WTC11 (cell line): ENCODE data around the gene DMRTB1. TPM values are rescaled to one million over a fixed set of nuclear protein-coding genes. Genes with fewer than 3 reads are reported as not detected.

Experiments
- ATAC-seq: fragments of 200-7000 bp; cut with Tn5 transposase; 2 replicates; pipeline ENCODE4 v1.10.0; 2021; ENCODE audit warnings: mild to moderate bottlenecking, moderate library complexity
- CTCF ChIA-PET: fragments of 300-600 bp; sonication (Branson Sonifier 250); formaldehyde crosslinking; loops from one replicate; lab custom pipeline; 2021; ENCODE audit warnings: antibody characterized with exemption; lab: Charles Lee
- POLR2A ChIA-PET: fragments of 350-600 bp; sonication (Branson Sonifier 250); formaldehyde crosslinking; loops from one replicate; lab custom pipeline; 2021; ENCODE audit warnings: antibody characterized with exemption; lab: Charles Lee
- DNase-seq: peaks from one replicate; pipeline ENCODE4 v3.0.0; 2021; ENCODE audit warnings: low spot score
- H3K27ac Mint-ChIP-seq: 2 replicates; pipeline ENCODE4 v1.8.0; 2021; ENCODE audit warnings: mixed read lengths
- H3K27me3 Mint-ChIP-seq: 2 replicates; pipeline ENCODE4 v1.8.0; 2021; ENCODE audit warnings: low read depth, mild to moderate bottlenecking, moderate library complexity, mixed read lengths
- H3K36me3 Mint-ChIP-seq: 2 replicates; pipeline ENCODE4 v1.8.0; 2021; ENCODE audit warnings: mixed read lengths
- H3K4me1 Mint-ChIP-seq: 2 replicates; pipeline ENCODE4 v1.8.0; 2022; ENCODE audit warnings: mixed read lengths
- H3K4me3 Mint-ChIP-seq: 2 replicates; pipeline ENCODE4 v1.8.0; 2021; ENCODE audit warnings: mild to moderate bottlenecking, moderate library complexity, mixed read lengths
- H3K9me3 Mint-ChIP-seq: 2 replicates; pipeline ENCODE4 v1.8.0; 2021; ENCODE audit warnings: mixed read lengths
- AR ChIP-seq: fragments of 250-450 bp; sonication (Bioruptor Pico); IDR thresholded peaks from 2 replicates; pipeline ENCODE4 v1.9.0; 2021; ENCODE audit warnings: mild to moderate bottlenecking
- ATF2 ChIP-seq: sonication (generic); formaldehyde crosslinking; IDR thresholded peaks from 2 replicates; pipeline ENCODE4 v1.8.1; 2022; ENCODE audit warnings: low read depth, missing genetic modification reagents, borderline replicate concordance
- CBFB ChIP-seq: sonication (generic); formaldehyde crosslinking; IDR thresholded peaks from 2 replicates; pipeline ENCODE4 v1.8.1; 2022; ENCODE audit warnings: mild to moderate bottlenecking, low read depth, missing genetic modification reagents
- CREM ChIP-seq: sonication (generic); formaldehyde crosslinking; IDR thresholded peaks from 2 replicates; pipeline ENCODE4 v1.8.1; 2022; ENCODE audit warnings: mild to moderate bottlenecking, missing genetic modification reagents, moderate library complexity
- ERG ChIP-seq: fragments of 250-450 bp; sonication (Bioruptor Pico); IDR thresholded peaks from 2 replicates; pipeline ENCODE4 v1.8.0; 2021; ENCODE audit warnings: mild to moderate bottlenecking
- ESRRA ChIP-seq: sonication (generic); formaldehyde crosslinking; IDR thresholded peaks from 2 replicates; pipeline ENCODE4 v1.8.1; 2022; ENCODE audit warnings: mild to moderate bottlenecking, missing genetic modification reagents, borderline replicate concordance
- FOXP4 ChIP-seq: sonication (generic); formaldehyde crosslinking; IDR thresholded peaks from 2 replicates; pipeline ENCODE4 v1.8.0; 2022; ENCODE audit warnings: mild to moderate bottlenecking, missing genetic modification reagents
- GABPB1 ChIP-seq: sonication (generic); formaldehyde crosslinking; IDR thresholded peaks from 2 replicates; pipeline ENCODE4 v1.8.1; 2023; ENCODE audit warnings: mild to moderate bottlenecking, missing genetic modification reagents
- GRHL2 ChIP-seq: fragments of 250-450 bp; sonication (Bioruptor Pico); IDR thresholded peaks from 2 replicates; pipeline ENCODE4 v1.8.0; 2022; ENCODE audit warnings: mild to moderate bottlenecking, moderate library complexity; ENCODE audit not compliant: insufficient replicate concordance, severe bottlenecking
- IRF2 ChIP-seq: sonication (generic); formaldehyde crosslinking; IDR thresholded peaks from 2 replicates; pipeline ENCODE4 v1.8.0; 2022; ENCODE audit warnings: low read depth, missing genetic modification reagents, borderline replicate concordance
- JAZF1 ChIP-seq: fragments of 250-450 bp; sonication (Bioruptor Pico); IDR thresholded peaks from 2 replicates; pipeline ENCODE4 v1.9.0; 2021; ENCODE audit warnings: moderate library complexity, mild to moderate bottlenecking, inconsistent platforms
- MAX ChIP-seq: sonication (generic); formaldehyde crosslinking; IDR thresholded peaks from 2 replicates; pipeline ENCODE4 v1.8.0; 2022; ENCODE audit warnings: mild to moderate bottlenecking, missing genetic modification reagents
- NFATC4 ChIP-seq: fragments of 250-450 bp; sonication (Bioruptor Pico); IDR thresholded peaks from 2 replicates; pipeline ENCODE4 v1.9.0; 2021; ENCODE audit warnings: mild to moderate bottlenecking
- PRDM15 ChIP-seq: sonication (generic); formaldehyde crosslinking; IDR thresholded peaks from 2 replicates; pipeline ENCODE4 v1.8.0; 2022; ENCODE audit warnings: missing genetic modification reagents
- SP1 ChIP-seq: sonication (generic); formaldehyde crosslinking; conservative IDR thresholded peaks from 2 replicates; pipeline ENCODE4 v1.8.1; 2022; ENCODE audit warnings: missing genetic modification reagents
- ZNF121 ChIP-seq: sonication (generic); formaldehyde crosslinking; IDR thresholded peaks from 2 replicates; pipeline ENCODE4 v1.8.0; 2023; ENCODE audit warnings: missing genetic modification reagents
- total RNA-seq: library from RNA; stranded (reverse); gene quantifications from 3 replicates; pipeline ENCODE4 v1.2.3, GENCODE V29; 2021

The DMRTB1 gene
- total RNA-seq, 1 experiment from 2014 or later = 0.17 TPM

GRCh38 chr1:53501065-53502005, 42.1 kb downstream of the DMRTB1 start:
- ChIA-PET CTCF (interaction anchor here (1.4 to 4.3 kb wide), 3 partner anchors 15 to 93 kb away, joined by 3 to 22 read pairs (median 6); no protein-coding TSS in a partner anchor), POLR2A (no interaction called here)
- Mint-ChIP-seq H3K9me3 (no peaks in the 10 kb centered on the region), H3K27ac (no peak overlapping the region), H3K27me3 (no peaks in the 10 kb centered on the region), H3K36me3 (no peaks in the 10 kb centered on the region), H3K4me3 (no peak overlapping the region), H3K4me1 (peaks cover 18% of the 10 kb centered on the region)
- ATAC-seq = peak; percentile 61
- DNase-seq = no peak
- TF ChIP-seq CBFB = no peak
- TF ChIP-seq JAZF1 (CRISPR knock-in tag) = no peak
- no peak for TF ChIP-seq ATF2
- TF ChIP-seq GABPB1 (CRISPR knock-in tag) = no peak
- no peak for TF ChIP-seq ERG (CRISPR knock-in tag)
- TF ChIP-seq NFATC4 = no peak
- no peak for TF ChIP-seq FOXP4
- no peak for TF ChIP-seq IRF2
- no peak for TF ChIP-seq SP1 (CRISPR knock-in tag)
- TF ChIP-seq GRHL2 = no peak
- no peak for TF ChIP-seq ESRRA (CRISPR knock-in tag)
- no peak for TF ChIP-seq PRDM15
- no peak for TF ChIP-seq ZNF121
- TF ChIP-seq MAX (CRISPR knock-in tag) = no peak
- TF ChIP-seq CREM (CRISPR knock-in tag) = no peak
- TF ChIP-seq AR (CRISPR knock-in tag) = no peak
